Heart left ventricle (tissue), 16 donors: ENCODE results near the gene NGFR. TPM values are rescaled to one million over a fixed set of nuclear protein-coding genes. Genes with fewer than 3 reads are reported as not detected.

Experiments
- ATAC-seq, 4 donors: fragments of 200-7000 bp; cut with Tn5 transposase; one replicate each; pipeline ENCODE4 v1.9.1; 2020 to 2022; ENCODE audit warnings: moderate library complexity in 4 of 4, mild to moderate bottlenecking in 3 of 4, moderate number of reproducible peaks in 1 of 4
- DNase-seq, 5 donors: peaks; one replicate each; pipeline ENCODE4 v3.0.0-alpha.2; 2020
- H3K27ac ChIP-seq, 12 donors: fragments of 200-600 bp; sonication (generic) in 4 of 12; one replicate each; pipeline versions ENCODE4 v1.5.0 to v1.8.0; 2016 to 2022; ENCODE audit warnings: mild to moderate bottlenecking in 2 of 12
- H3K27me3 ChIP-seq, 9 donors: fragments of 200-600 bp; sonication (generic) in 2 of 9; one replicate each; pipeline versions ENCODE4 v1.5.1 to v1.8.0; 2016 to 2022; ENCODE audit warnings: mild to moderate bottlenecking in 3 of 9
- H3K36me3 ChIP-seq, 9 donors: fragments of 200-600 bp; sonication (generic) in 2 of 9; one replicate each; pipeline versions ENCODE4 v1.5.0 to v1.8.0; 2018 to 2022; ENCODE audit warnings: mild to moderate bottlenecking in 2 of 9
- H3K4me1 ChIP-seq, 12 donors: fragments of 200-600 bp; sonication (generic) in 4 of 12; one replicate each; pipeline versions ENCODE4 v1.5.0 to v1.8.0; 2016 to 2022; ENCODE audit warnings: mild to moderate bottlenecking in 3 of 12
- H3K4me3 ChIP-seq, 12 donors: fragments of 200-600 bp; sonication (generic) in 4 of 12; one replicate each; pipeline versions ENCODE4 v1.5.0 to v1.8.0; 2017 to 2022; ENCODE audit warnings: mild to moderate bottlenecking in 9 of 12, moderate library complexity in 4 of 12
- H3K9me3 ChIP-seq, 12 donors: fragments of 200-600 bp; sonication (generic) in 4 of 12; one replicate each; pipeline versions ENCODE4 v1.5.0 to v1.8.0; 2016 to 2022; ENCODE audit warnings: mild to moderate bottlenecking in 1 of 12
- CTCF ChIP-seq, 12 donors: fragments of 200-600 bp; sonication (generic) in 4 of 12; IDR thresholded peaks; one replicate each; pipeline versions ENCODE4 v1.5.0 to v1.8.0; 2018 to 2022; ENCODE audit warnings: antibody characterized with exemption in 12 of 12, mild to moderate bottlenecking in 5 of 12
- POLR2A ChIP-seq, 2 donors: fragments of 450-650 bp; IDR thresholded peaks; one replicate each; pipeline ENCODE4 v1.6.1; 2017; ENCODE audit warnings: antibody characterized with exemption in 2 of 2, mild to moderate bottlenecking in 2 of 2, moderate library complexity in 2 of 2
- WGBS, 4 donors: extraction: QIAGEN DNeasy Blood & Tissue Kit in 2 of 4; methylation state at CpG; one replicate each; pipeline versions ENCODE4 v1.1.5 to v1.1.7; 2013 to 2018; 5-methylcytosine and 5-hydroxymethylcytosine counted together
- intact Hi-C, 10 donors: fragments of 100-400 bp; cut with DNase I; formaldehyde crosslinking; loops; one replicate each; pipeline versions ENCODE4 v1.11.1 to v1.14.2; 2022
- polyA plus RNA-seq, 2 donors: library from polyadenylated mRNA; stranded (reverse); fragments of 200-250 nt; gene quantifications; one replicate each; pipeline ENCODE4 v1.2.3, GENCODE V29; 2013
- total RNA-seq, 9 donors: library from RNA; depleted of rRNA in 2 of 9; stranded (reverse); fragments of >200 nt in 2 of 9; fragmentation: NEBNext Ultra II Directional in 3 of 9; extraction: Animal tissue kit (Norgen Biotek cat#: 25700) in 3 of 9; gene quantifications; one replicate each; pipeline versions ENCODE4 v1.1.0 to v1.2.4, GENCODE V29; 2016 to 2023
- donor health status: ischemic (EF 13 %, LVEDD 7.1; RV severe dilation, severe dysfunction).
- donor health status: healthy with polysubstance abuse.
- donor health status: DM: no; HTN: yes; CAD: no.
- donor health status: DM: no; HTN: no; CAD: no.
- donor health status: ischemic (EF 25% LVEDD 6.9; RV normal size, moderate dysfunction).
- donor health status: ischemic (EF 25% LVEDD 5.7; RV mildly dilated, moderate dysfunction).
- donor health status: healthy.
- donor health status: DM: yes; HTN: yes; CAD: no.
- donor health status: ischemic (EF 35%, LVEDD 5.7; RV mildly dilated, moderate dysfunction).
- donor health status: nonischemic (EF 11% LVEDD 7.7; RV severe dilation, severe dysfunction).
- donor health status: DM: yes; HTN: yes; CAD: no.
- donor health status: PGD.
- donor health status: ischemic (EF 29% LVEDD 5.4; RV normal size, mild dysfunction).
- donor health status: nonischemic (EF 23%, LVEDD 6.1; RV moderate dilation, normal function).

The NGFR gene
- total and polyA plus RNA-seq, 11 donors, result 2.3 to 16.8 (median 6.2) TPM

DNA sequence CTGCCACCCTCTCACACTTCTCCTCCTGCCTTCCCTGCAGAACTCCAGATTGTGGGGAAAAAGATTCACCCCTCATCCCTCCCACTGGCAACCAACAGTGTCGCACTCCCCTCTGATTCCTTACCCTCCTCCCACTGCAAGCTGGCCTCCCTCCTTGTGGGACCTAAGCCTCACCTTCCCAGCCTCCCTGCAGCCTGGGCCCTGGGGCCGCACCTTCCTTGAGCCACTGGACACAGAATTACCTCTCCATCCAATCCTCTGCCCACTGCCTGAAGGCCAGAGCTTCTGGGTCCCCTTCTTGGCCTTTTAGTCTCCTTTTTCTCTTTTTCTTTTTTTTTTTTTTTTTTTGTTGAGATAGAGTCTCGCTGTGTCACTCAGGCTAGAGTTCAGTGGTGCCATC lies 33.9 kb downstream of the NGFR start:
- WGBS, 4 donors, result 89 to 95% (median 91%) methylated on average over 3 of the region's 3 CpGs
- no peaks in the 10 kb centered on the region for H3K9me3 ChIP-seq
- intact Hi-C loops, result no loop called here
- H3K27me3 ChIP-seq, result peaks cover 0 to 47% (median 0%) of the 10 kb centered on the region in 9 donors
- H3K4me1 ChIP-seq, result peaks cover 0 to 10% (median 0%) of the 10 kb centered on the region in 12 donors
- DNase-seq, result no peak
- no peak for TF ChIP-seq POLR2A (IDR thresholded peaks at IDR 0.05)
- no peak for TF ChIP-seq CTCF (IDR thresholded peaks at IDR 0.05)
- ATAC-seq, result no peak
- H3K36me3 ChIP-seq, result no peaks in the 10 kb centered on the region
- no peak overlapping the region for H3K27ac ChIP-seq
- H3K4me3 ChIP-seq, result no peak overlapping the region

DNA sequence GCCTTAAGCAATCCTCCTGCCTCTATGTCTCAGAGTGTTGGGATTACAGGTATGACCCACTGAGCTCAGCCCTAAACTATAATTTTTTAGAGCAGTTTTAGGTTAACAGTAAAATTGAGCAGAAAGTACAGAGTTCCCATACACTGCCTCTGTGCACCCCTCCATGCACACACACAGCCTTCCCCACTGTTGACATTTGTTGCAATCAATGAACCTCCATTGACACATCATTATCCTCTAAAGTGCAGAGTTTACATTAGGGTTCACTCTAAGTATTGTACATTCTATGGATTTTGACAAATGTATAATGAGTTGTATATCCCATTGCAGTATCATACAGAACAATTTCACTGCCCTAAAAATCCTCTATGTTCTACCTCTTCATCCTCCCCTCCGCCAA lies 35.0 kb downstream of the NGFR start:
- H3K27me3 ChIP-seq, result peaks cover 0 to 40% (median 2%) of the 10 kb centered on the region in 9 donors

DNA sequence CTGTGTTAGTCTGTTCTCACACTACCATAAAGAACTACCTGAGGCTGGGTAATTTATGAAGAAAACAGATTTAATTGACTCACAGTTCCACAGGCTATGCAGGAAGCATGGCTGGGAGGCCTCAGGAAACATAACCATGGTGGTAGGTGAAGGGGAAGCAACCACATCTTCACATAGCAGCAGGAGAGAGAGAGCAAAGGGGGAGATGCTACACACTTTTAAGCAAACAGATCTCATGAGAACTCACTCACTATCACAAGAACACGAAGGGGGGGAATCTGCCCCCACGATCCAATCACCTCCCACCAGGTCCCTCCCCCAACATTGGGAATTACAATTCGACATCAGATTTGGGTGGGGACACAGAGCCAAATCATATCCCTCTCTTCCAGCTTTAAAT lies 48.8 kb downstream of the NGFR start:
- Histone ChIP-seq H3K4me3 (no peak overlapping the region), H3K27me3 (no peaks in the 10 kb centered on the region), H3K4me1 (peaks cover 0 to 17% (median 5%) of the 10 kb centered on the region in 12 donors), H3K27ac (no peak overlapping the region), H3K36me3 (no peaks in the 10 kb centered on the region), H3K9me3 (peaks cover 0 to 11% (median 0%) of the 10 kb centered on the region in 12 donors)
- ATAC-seq (no peak), DNase-seq (no peak)
- 69 to 89% (median 83%) methylated on average over 3 of the region's 3 CpGs for WGBS, 4 donors
- intact Hi-C loops, result no loop called here
- TF ChIP-seq POLR2A (IDR thresholded peaks at IDR 0.05) (no peak), CTCF (IDR thresholded peaks at IDR 0.05) (no peak)

More for the DNA sequence above, 35.0 kb downstream of the NGFR start:
- intact Hi-C loops, result no loop called here
- 94 to 97% (median 95%) methylated on average over 1 of the region's 1 CpG for WGBS, 4 donors
- TF ChIP-seq POLR2A (IDR thresholded peaks at IDR 0.05) (no peak), CTCF (IDR thresholded peaks at IDR 0.05) (no peak)
- H3K4me1 ChIP-seq, result peaks cover 0 to 10% (median 0%) of the 10 kb centered on the region in 12 donors
- H3K4me3 ChIP-seq, result no peak overlapping the region
- no peaks in the 10 kb centered on the region for H3K36me3 ChIP-seq
- H3K9me3 ChIP-seq, result no peaks in the 10 kb centered on the region
- ATAC-seq, result no peak
- no peak overlapping the region for H3K27ac ChIP-seq
- no peak for DNase-seq

DNA sequence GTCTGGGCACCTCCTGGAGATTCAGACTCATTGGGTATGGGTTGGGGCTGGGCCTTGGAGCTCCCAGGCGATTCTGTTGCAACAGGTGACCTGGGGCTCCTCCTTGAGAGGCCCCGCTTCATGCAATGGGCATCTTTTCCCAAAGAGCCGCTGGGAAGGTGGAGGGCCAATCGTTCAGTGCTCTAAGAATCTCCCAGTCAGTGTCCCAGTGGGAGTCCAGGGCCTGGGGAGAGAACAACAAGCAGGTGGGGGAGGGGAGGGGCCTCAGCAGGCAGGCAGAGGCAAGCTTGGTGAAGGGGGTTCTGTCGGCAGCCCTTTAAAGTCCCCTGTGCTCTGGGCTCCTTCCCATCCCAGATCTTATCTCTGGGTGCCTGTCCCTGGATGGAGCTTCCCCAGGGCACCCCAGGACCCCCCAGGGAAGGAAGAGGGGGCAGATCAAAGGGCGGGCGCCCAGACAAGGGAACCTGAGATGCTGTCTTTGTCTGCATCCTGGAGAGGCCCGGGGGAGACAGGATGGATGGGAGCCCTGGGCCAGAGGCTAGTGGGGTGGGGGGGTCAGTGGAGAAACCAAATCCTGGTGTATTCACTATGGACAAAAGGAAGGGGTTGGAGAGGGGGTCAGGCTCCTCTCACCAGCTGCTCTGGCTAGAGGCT lies 50.0 kb downstream of the NGFR start:
- ATAC-seq, result no peak
- intact Hi-C loops, result loop anchor here in 3 of 10 donors (5.0 kb wide), 2 partner anchors 48 to 108 kb away; partner anchors contain the start of gene NGFR (in 1 of the 3)
- Histone ChIP-seq H3K4me1 (peaks cover 0 to 17% (median 5%) of the 10 kb centered on the region in 12 donors), H3K9me3 (peaks cover 0 to 11% (median 0%) of the 10 kb centered on the region in 12 donors), H3K4me3 (no peak overlapping the region), H3K36me3 (no peaks in the 10 kb centered on the region), H3K27me3 (no peaks in the 10 kb centered on the region), H3K27ac (no peak overlapping the region)
- 70 to 82% (median 75%) methylated on average over 8 of the region's 8 CpGs for WGBS, 4 donors
- DNase-seq, result no peak
- TF ChIP-seq CTCF (IDR thresholded peaks at IDR 0.05) (no peak), POLR2A (IDR thresholded peaks at IDR 0.05) (no peak)
